Spleen (tissue), 11 donors: ENCODE data around the gene ZNF891. TPM values are rescaled to one million over a fixed set of nuclear protein-coding genes. Genes with fewer than 3 reads are reported as not detected.

Source experiments
- DNase-seq: peaks from one replicate; pipeline ENCODE4 v3.0.0-alpha.2; 2020
- H3K27ac ChIP-seq, 8 donors: fragments of 200-600 bp; sonication (generic) in 7 of 8; 1 replicate in 4 of 8; 2 replicates in 4 of 8; pipeline versions ENCODE4 v1.5.0 to v1.8.0; 2016 to 2021; ENCODE audit warnings: inconsistent platforms in 4 of 8, mild to moderate bottlenecking in 4 of 8, moderate library complexity in 1 of 8
- H3K27me3 ChIP-seq, 7 donors: fragments of 200-600 bp; sonication (generic) in 6 of 7; replicated peaks in 1 of 7; 1 replicate in 4 of 7; 2 replicates in 3 of 7; pipeline versions ENCODE4 v1.5.0 to v1.8.0; 2016 to 2021; ENCODE audit warnings: inconsistent platforms in 3 of 7, mild to moderate bottlenecking in 1 of 7
- H3K36me3 ChIP-seq, 6 donors: fragments of 200-600 bp; sonication (generic) in 5 of 6; 1 replicate in 4 of 6; 2 replicates in 2 of 6; pipeline versions ENCODE4 v1.5.0 to v1.8.0; 2016 to 2021; ENCODE audit warnings: inconsistent platforms in 2 of 6
- H3K4me1 ChIP-seq, 6 donors: fragments of 200-600 bp; sonication (generic) in 5 of 6; 1 replicate in 3 of 6; 2 replicates in 3 of 6; pipeline versions ENCODE4 v1.5.0 to v1.8.0; 2016 to 2021; ENCODE audit warnings: inconsistent platforms in 3 of 6
- H3K4me3 ChIP-seq, 8 donors: fragments of 200-600 bp; sonication (generic) in 7 of 8; 1 replicate in 4 of 8; 2 replicates in 4 of 8; pipeline versions ENCODE4 v1.5.0 to v1.8.0; 2016 to 2021; ENCODE audit warnings: inconsistent platforms in 4 of 8, mild to moderate bottlenecking in 4 of 8, moderate library complexity in 2 of 8
- H3K9me3 ChIP-seq, 8 donors: fragments of 200-600 bp; sonication (generic) in 7 of 8; 1 replicate in 4 of 8; 2 replicates in 4 of 8; pipeline versions ENCODE4 v1.5.0 to v1.8.0; 2016 to 2021; ENCODE audit warnings: inconsistent platforms in 4 of 8
- CTCF ChIP-seq, 11 experiments: fragments of 200-600 bp in 7 of 11; fragments of 450-650 bp in 4 of 11; sonication (generic) in 4 of 11; IDR thresholded peaks in 8 of 11; conservative IDR thresholded peaks in 3 of 11; 1 replicate in 7 of 11; 2 replicates in 4 of 11; pipeline versions ENCODE4 v1.4.0 to v1.8.0; 2016 to 2021; ENCODE audit warnings: antibody characterized with exemption in 11 of 11, inconsistent platforms in 4 of 11, mild to moderate bottlenecking in 1 of 11
- POLR2A ChIP-seq, 3 donors: fragments of 450-650 bp; IDR thresholded peaks; one replicate each; pipeline ENCODE4 v1.5.1; 2017; ENCODE audit warnings: antibody characterized with exemption in 3 of 3, mild to moderate bottlenecking in 1 of 3
- POLR2AphosphoS5 ChIP-seq, 3 donors: sonication (generic); formaldehyde crosslinking; IDR thresholded peaks; one replicate each; pipeline ENCODE4 v1.5.1; 2017; ENCODE audit warnings: antibody characterized with exemption in 3 of 3
- WGBS, 5 donors: extraction: QIAGEN DNeasy Blood & Tissue Kit in 3 of 5; methylation state at CpG; one replicate each; pipeline versions ENCODE4 v1.1.5 to v1.1.7; 2013 to 2018; 5-methylcytosine and 5-hydroxymethylcytosine counted together
- intact Hi-C: fragments of 100-400 bp; cut with DNase I; formaldehyde crosslinking; loops from one replicate; pipeline ENCODE4 v1.15.0; 2023; ENCODE audit warnings: low total_unique reads
- polyA plus RNA-seq, 3 donors: library from polyadenylated mRNA; stranded (reverse); fragments of 200-250 nt; gene quantifications; one replicate each; pipeline ENCODE4 v1.2.1, GENCODE V29; 2013
- total RNA-seq, 7 donors: library from RNA; depleted of rRNA in 3 of 7; stranded (reverse); fragments of >200 nt in 3 of 7; fragmentation: NEBNext Ultra II Directional in 4 of 7; extraction: Animal tissue kit (Norgen Biotek cat#: 25700) in 4 of 7; gene quantifications; one replicate each; pipeline versions ENCODE4 v1.1.0 to v1.2.1, GENCODE V29; 2016 to 2021
- donor health status: healthy with polysubstance abuse.
- donor health status: DM: no; HTN: no; CAD: no; lungs with moderate emphysema.
- donor health status: DM: no; HTN: no; CAD: no.
- donor health status: Bipolar disorder and iron deficiency.
- donor health status: healthy.
- donor health status: DM: no; HTN: no; CAD: no.
- donor health status: DM: yes; HTN: yes; CAD: no.

ZNF891 gene
- total and polyA plus RNA-seq, 10 donors, result 0.37 to 5.8 (median 2.7) TPM

GRCh38 chr12:133073836-133074235, 56.2 kb downstream of the ZNF891 start:
- Histone ChIP-seq H3K27me3 (no peaks in the 10 kb centered on the region), H3K4me3 (no peak overlapping the region), H3K9me3 (peaks cover 61 to 100% (median 100%) of the 10 kb centered on the region in 8 donors), H3K27ac (no peak overlapping the region), H3K4me1 (no peaks in the 10 kb centered on the region), H3K36me3 (peaks cover 0 to 3% (median 0%) of the 10 kb centered on the region in 6 donors)
- TF ChIP-seq POLR2A (IDR thresholded peaks at IDR 0.05) (no peak), CTCF (IDR thresholded peaks at IDR 0.05 in 8 of 11, conservative IDR thresholded peaks at IDR 0.05 in 3 of 11) (no peak), POLR2AphosphoS5 (IDR thresholded peaks at IDR 0.05) (no peak)
- 85 to 96% (median 91%) methylated on average over 2 of the region's 2 CpGs for WGBS, 5 donors
- no peak for DNase-seq
- intact Hi-C loops, result no loop called here

GRCh38 chr12:133063556-133063955, 66.5 kb downstream of the ZNF891 start:
- Histone ChIP-seq H3K27me3 (no peaks in the 10 kb centered on the region), H3K27ac (no peak overlapping the region), H3K4me1 (no peaks in the 10 kb centered on the region), H3K36me3 (peaks cover 0 to 43% (median under 1%) of the 10 kb centered on the region in 6 donors), H3K4me3 (peak overlapping the region in 1 of 8 donors; percentile 24), H3K9me3 (peaks cover 68 to 100% (median 100%) of the 10 kb centered on the region in 8 donors)
- no peak for DNase-seq
- intact Hi-C loops, result no loop called here
- TF ChIP-seq POLR2A (IDR thresholded peaks at IDR 0.05) (no peak), CTCF (IDR thresholded peaks at IDR 0.05 in 8 of 11, conservative IDR thresholded peaks at IDR 0.05 in 3 of 11) (no peak), POLR2AphosphoS5 (IDR thresholded peaks at IDR 0.05) (no peak)
- WGBS, 5 donors, result 90 to 100% (median 95%) methylated on average over 1 of the region's 1 CpG

- H3K4me3 ChIP-seq, result no peak overlapping the region
- H3K27ac ChIP-seq, result no peak overlapping the region
- H3K4me1 ChIP-seq, result no peaks in the 10 kb centered on the region
- TF ChIP-seq POLR2A (IDR thresholded peaks at IDR 0.05) (no peak), CTCF (IDR thresholded peaks at IDR 0.05 in 8 of 11, conservative IDR thresholded peaks at IDR 0.05 in 3 of 11) (no peak), POLR2AphosphoS5 (IDR thresholded peaks at IDR 0.05) (no peak)
- DNase-seq, result no peak
- intact Hi-C loops, result no loop called here
- WGBS, 5 donors, result 91 to 100% (median 95%) methylated on average over 1 of the region's 1 CpG
- no peaks in the 10 kb centered on the region for H3K27me3 ChIP-seq
- H3K9me3 ChIP-seq, result peaks cover 82 to 100% (median 100%) of the 10 kb centered on the region in 8 donors
- peaks cover 5 to 59% (median 14%) of the 10 kb centered on the region in 6 donors for H3K36me3 ChIP-seq
Observed at GRCh38 chr12:133061954-133062353, 68.1 kb downstream of the ZNF891 start.

GRCh38 chr12:133058203-133059113, 71.6 kb downstream of the ZNF891 start:
- Histone ChIP-seq H3K4me1 (no peaks in the 10 kb centered on the region), H3K9me3 (peaks cover 89 to 100% (median 100%) of the 10 kb centered on the region in 8 donors), H3K36me3 (peaks cover 22 to 86% (median 47%) of the 10 kb centered on the region in 6 donors), H3K27me3 (no peaks in the 10 kb centered on the region), H3K4me3 (peak overlapping the region in 1 of 8 donors; percentile 1), H3K27ac (no peak overlapping the region)
- DNase-seq, result no peak
- TF ChIP-seq CTCF (IDR thresholded peaks at IDR 0.05 in 8 of 11, conservative IDR thresholded peaks at IDR 0.05 in 3 of 11) (no peak), POLR2AphosphoS5 (IDR thresholded peaks at IDR 0.05) (no peak), POLR2A (IDR thresholded peaks at IDR 0.05) (no peak)
- intact Hi-C loops, result no loop called here
- 93 to 97% (median 95%) methylated on average over 8 of the region's 8 CpGs for WGBS, 5 donors
